SK-N-SH (cell line): ENCODE results near the gene ACAT2. TPM values are rescaled to one million over a fixed set of nuclear protein-coding genes. Genes with fewer than 3 reads are reported as not detected.

ENCODE experiments used
- CTCF ChIA-PET: fragments of 300-600, 350-600 bp; formaldehyde crosslinking; extraction: SDS; loops from one replicate; lab custom pipeline; 2021; lab: Yijun Ruan, JAX
- POLR2A ChIA-PET: fragments of 350-600 bp; sonication (Branson Sonifier 250); formaldehyde crosslinking; extraction: SDS; loops from one replicate; lab custom pipeline; 2020; ENCODE audit warnings: antibody characterized with exemption, inconsistent platforms; lab: Yijun Ruan, JAX
- DNase-seq: peaks from one replicate; pipeline ENCODE4 v3.0.0; 2012
- H2AFZ ChIP-seq: fragments of 200-600 bp; sonication (generic); 2 replicates; pipeline ENCODE4 v1.8.1; 2016; ENCODE audit warnings: antibody characterized with exemption, mild to moderate bottlenecking, low read depth
- H3F3A ChIP-seq: fragments of 200-600 bp; sonication (generic); replicated peaks from 2 replicates; pipeline ENCODE3; 2016; ENCODE audit warnings: antibody characterized with exemption, mild to moderate bottlenecking; ENCODE audit not compliant: insufficient read depth
- H3K27ac ChIP-seq, 2 experiments: fragments of 200-500 bp in 1 of 2; fragments of 200-600 bp in 1 of 2; sonication (Bioruptor generic) in 1 of 2; sonication (generic), shearing (Covaris generic) in 1 of 2; 2 replicates each; pipeline versions ENCODE4 v1.5.1 to v1.6.1; 2014 to 2016; ENCODE audit warnings: low read depth in 2 of 2, inconsistent platforms in 1 of 2, low read length in 1 of 2, mild to moderate bottlenecking in 1 of 2, mixed read lengths in 1 of 2
- H3K27me3 ChIP-seq: fragments of 200-600 bp; sonication (generic), shearing (Covaris generic); 2 replicates; pipeline ENCODE4 v1.6.1; 2016; ENCODE audit warnings: mixed run types; ENCODE audit not compliant: insufficient read depth
- H3K36me3 ChIP-seq, 2 experiments: fragments of 200-500 bp in 1 of 2; fragments of 200-600 bp in 1 of 2; sonication (Bioruptor generic) in 1 of 2; sonication (generic) in 1 of 2; replicated peaks in 1 of 2; 2 replicates each; pipeline versions ENCODE3 to v1.5.1; 2014 to 2016; ENCODE audit warnings: low read length in 1 of 2, mild to moderate bottlenecking in 1 of 2; ENCODE audit not compliant: insufficient read depth in 2 of 2, control insufficient read depth in 1 of 2
- H3K4me1 ChIP-seq, 2 experiments: fragments of 200-500 bp in 1 of 2; fragments of 200-600 bp in 1 of 2; sonication (Bioruptor generic) in 1 of 2; sonication (generic), shearing (Covaris generic) in 1 of 2; 2 replicates each; pipeline versions ENCODE4 v1.5.1 to v1.6.1; 2014 to 2016; ENCODE audit warnings: low read depth in 1 of 2, low read length in 1 of 2, mixed run types in 1 of 2; ENCODE audit not compliant: insufficient read depth in 2 of 2, control insufficient read depth in 1 of 2
- H3K4me2 ChIP-seq: fragments of 200-600 bp; sonication (generic), shearing (Covaris generic); 2 replicates; pipeline ENCODE4 v1.6.1; 2017; ENCODE audit warnings: mixed run types
- H3K4me3 ChIP-seq, 2 experiments: fragments of 200-500 bp in 1 of 2; fragments of 200-600 bp in 1 of 2; sonication (Bioruptor generic) in 1 of 2; sonication (generic), shearing (Covaris generic) in 1 of 2; 2 replicates each; pipeline versions ENCODE4 v1.5.1 to v1.8.1; 2014 to 2016; ENCODE audit warnings: low read depth in 2 of 2, inconsistent platforms in 1 of 2, low read length in 1 of 2, mild to moderate bottlenecking in 1 of 2, mixed read lengths in 1 of 2, moderate library complexity in 1 of 2
- H3K79me2 ChIP-seq: fragments of 200-600 bp; sonication (generic); 2 replicates; pipeline ENCODE4 v1.8.1; 2017; ENCODE audit warnings: mild to moderate bottlenecking; ENCODE audit not compliant: insufficient read depth
- H3K9ac ChIP-seq: fragments of 200-600 bp; sonication (generic); 2 replicates; pipeline ENCODE4 v1.6.1; 2017; ENCODE audit warnings: mixed run types
- H3K9me2 ChIP-seq: fragments of 200-600 bp; sonication (generic); 2 replicates; pipeline ENCODE4 v1.6.1; 2017; ENCODE audit warnings: mixed run types
- H3K9me3 ChIP-seq: fragments of 200-600 bp; sonication (generic); 2 replicates; pipeline ENCODE4 v1.6.1; 2017; ENCODE audit warnings: mixed run types, mild to moderate bottlenecking, moderate library complexity
- H4K20me1 ChIP-seq: fragments of 200-600 bp; sonication (generic); 2 replicates; pipeline ENCODE4 v1.6.1; 2017; ENCODE audit warnings: mild to moderate bottlenecking, mixed run types; ENCODE audit not compliant: insufficient read depth
- EP300 ChIP-seq, 2 experiments: IDR thresholded peaks; 2 replicates each; pipeline versions ENCODE4 v1.4.0 to v1.6.1; 2012; ENCODE audit warnings: borderline replicate concordance in 1 of 2, low read depth in 1 of 2, low read length in 1 of 2
- FOSL2 ChIP-seq: IDR thresholded peaks from 2 replicates; pipeline ENCODE4 v1.4.0; 2012; ENCODE audit warnings: low read depth, mild to moderate bottlenecking, moderate library complexity, borderline replicate concordance
- IRF3 ChIP-seq: fragments of 150-350 bp; IDR thresholded peaks from 2 replicates; pipeline ENCODE4 v1.6.1; 2016; ENCODE audit warnings: mild to moderate bottlenecking, low read depth, low read length
- MAX ChIP-seq: IDR thresholded peaks from 2 replicates; pipeline ENCODE4 v1.4.0; 2012; ENCODE audit warnings: low read depth
- MEF2A ChIP-seq: IDR thresholded peaks from 2 replicates; pipeline ENCODE4 v1.4.0; 2012; ENCODE audit warnings: low read depth, borderline replicate concordance
- NRF1 ChIP-seq: IDR thresholded peaks from 2 replicates; pipeline ENCODE4 v1.6.1; 2012; ENCODE audit warnings: low read depth, mild to moderate bottlenecking, low read length
- POLR2AphosphoS5 ChIP-seq: IDR thresholded peaks from 2 replicates; pipeline ENCODE4 v1.6.1; 2012; ENCODE audit warnings: low read depth, low read length
- RCOR1 ChIP-seq: fragments of 150-350 bp; IDR thresholded peaks from 2 replicates; pipeline ENCODE4 v1.6.1; 2017; ENCODE audit warnings: antibody characterized with exemption, low read length
- REST ChIP-seq: IDR thresholded peaks from 2 replicates; pipeline ENCODE4 v1.6.1; 2012; ENCODE audit warnings: mild to moderate bottlenecking, low read depth, low read length, moderate library complexity
- TAF1 ChIP-seq: IDR thresholded peaks from 2 replicates; pipeline ENCODE4 v1.6.1; 2012; ENCODE audit warnings: low read depth, mild to moderate bottlenecking, low read length, moderate library complexity, borderline replicate concordance
- USF1 ChIP-seq: IDR thresholded peaks from 2 replicates; pipeline ENCODE4 v1.4.0; 2012; ENCODE audit warnings: low read depth, borderline replicate concordance
- USF2 ChIP-seq: fragments of 150-350 bp; IDR thresholded peaks from 2 replicates; pipeline ENCODE4 v1.6.1; 2017; ENCODE audit warnings: antibody characterized with exemption, low read length, low read depth, borderline replicate concordance
- YY1 ChIP-seq: IDR thresholded peaks from 2 replicates; pipeline ENCODE4 v1.4.0; 2012; ENCODE audit warnings: low read depth, mild to moderate bottlenecking
- ZBTB33 ChIP-seq: IDR thresholded peaks from 2 replicates; pipeline ENCODE4 v1.4.0; 2012; ENCODE audit warnings: low read depth, borderline replicate concordance
- WGBS: methylation state at CpG from one replicate; pipeline ENCODE4 v1.1.6; 2017; ENCODE audit warnings: low lambda C conversion rate; 5-methylcytosine and 5-hydroxymethylcytosine counted together
- polyA plus RNA-seq, 3 experiments: library from polyadenylated mRNA; depleted of rRNA; stranded (reverse); fragments of >200 nt; gene quantifications; 2 replicates each; pipeline ENCODE4 v1.2.3, GENCODE V29; 2012

Gene ACAT2
- polyA plus RNA-seq, 1 of the 3 experiments (the other 2 are of a cell fraction): 13.1 TPM

- H2AFZ ChIP-seq: no peak overlapping the region
- no peaks in the 10 kb centered on the region; a peak in 1 of 4 replicates for H3K4me1 ChIP-seq
- 91% methylated on average over 1 of the region's 1 CpG for WGBS
- no peak for DNase-seq
- no peak overlapping the region for H3K27ac ChIP-seq
- peaks cover 25% of the 10 kb centered on the region; the same call in 1 of the 2 replicates for H3K79me2 ChIP-seq
- no peaks in the 10 kb centered on the region for H3K27me3 ChIP-seq
- no peak overlapping the region for H3K4me2 ChIP-seq
- H3K9ac ChIP-seq: no peak overlapping the region
- H3K9me3 ChIP-seq: no peaks in the 10 kb centered on the region
- peaks cover 43% of the 10 kb centered on the region for H3F3A ChIP-seq
- H3K9me2 ChIP-seq: no peaks in the 10 kb centered on the region
- peaks cover 3% of the 10 kb centered on the region for H4K20me1 ChIP-seq
- TF ChIP-seq IRF3 (no peak), USF2 (no peak), REST (no peak), YY1 (no peak), MEF2A (no peak), FOSL2 (no peak), EP300 (IDR thresholded peaks at IDR 0.05; ENCODE audit: borderline replicate concordance in 1 of 2, low read depth in 1 of 2, low read length in 1 of 2) (no peak), RCOR1 (no peak), USF1 (no peak), NRF1 (no peak), MAX (no peak), POLR2AphosphoS5 (no peak), TAF1 (no peak), ZBTB33 (no peak)
- CTCF ChIA-PET: no interaction called here
- no peak overlapping the region for H3K4me3 ChIP-seq
- peaks cover 62 to 75% of the 10 kb centered on the region in 2 experiments for H3K36me3 ChIP-seq
- POLR2A ChIA-PET: no interaction called here
These were observed 16.3 kb downstream of the ACAT2 start for GRCh38 chr6:159778131-159778530.
